GM18499 (cell line): ENCODE results near the gene UGT1A8.
"Not testable (repeated sequence)": the region's sequence is repeated elsewhere in the genome, so short reads cannot be mapped to it uniquely, and the experiment has no call there.

ENCODE experiments used
- ATAC-seq: cut with Tn5 transposase; IDR thresholded peaks from one replicate; pipeline ENCODE4 v1.9.1; 2021; ENCODE audit warnings: moderate number of reproducible peaks; ENCODE audit not compliant: insufficient read depth, unreplicated experiment

UGT1A8 gene

DNA sequence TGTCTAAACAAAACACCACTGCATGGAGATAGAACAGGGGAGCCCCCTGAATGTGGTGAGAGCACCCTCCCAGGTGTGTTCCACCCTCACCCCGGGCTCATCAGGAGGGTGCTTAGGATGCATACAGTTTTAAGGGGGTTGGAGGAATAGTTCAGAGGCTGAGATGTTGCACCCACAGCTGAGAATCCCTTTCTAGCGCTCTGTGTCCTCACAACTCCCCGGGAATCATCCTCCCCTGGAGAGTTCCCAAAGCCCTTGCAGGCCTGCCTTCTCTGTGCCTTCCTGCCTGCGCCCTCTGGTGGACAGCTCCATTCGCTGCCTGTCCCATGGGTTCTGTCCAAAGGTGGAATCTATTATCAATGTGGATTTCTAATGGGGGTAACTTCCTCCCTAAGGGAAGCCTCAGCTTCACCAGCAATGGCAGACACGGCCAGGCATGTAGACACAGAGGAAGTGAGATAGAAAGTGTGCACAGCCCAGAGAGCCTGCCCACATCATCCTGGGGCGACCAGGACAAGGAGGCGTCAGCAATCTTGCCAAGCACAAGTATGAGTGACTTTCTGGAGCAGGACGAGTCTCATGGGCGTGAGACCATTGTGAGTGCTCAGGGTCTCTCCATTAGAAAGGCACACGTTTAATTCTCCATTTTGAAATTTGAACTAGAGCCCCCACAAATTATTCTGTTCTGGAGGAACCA lies 94.0 kb downstream of the UGT1A8 start:
- ATAC-seq = no peak

DNA sequence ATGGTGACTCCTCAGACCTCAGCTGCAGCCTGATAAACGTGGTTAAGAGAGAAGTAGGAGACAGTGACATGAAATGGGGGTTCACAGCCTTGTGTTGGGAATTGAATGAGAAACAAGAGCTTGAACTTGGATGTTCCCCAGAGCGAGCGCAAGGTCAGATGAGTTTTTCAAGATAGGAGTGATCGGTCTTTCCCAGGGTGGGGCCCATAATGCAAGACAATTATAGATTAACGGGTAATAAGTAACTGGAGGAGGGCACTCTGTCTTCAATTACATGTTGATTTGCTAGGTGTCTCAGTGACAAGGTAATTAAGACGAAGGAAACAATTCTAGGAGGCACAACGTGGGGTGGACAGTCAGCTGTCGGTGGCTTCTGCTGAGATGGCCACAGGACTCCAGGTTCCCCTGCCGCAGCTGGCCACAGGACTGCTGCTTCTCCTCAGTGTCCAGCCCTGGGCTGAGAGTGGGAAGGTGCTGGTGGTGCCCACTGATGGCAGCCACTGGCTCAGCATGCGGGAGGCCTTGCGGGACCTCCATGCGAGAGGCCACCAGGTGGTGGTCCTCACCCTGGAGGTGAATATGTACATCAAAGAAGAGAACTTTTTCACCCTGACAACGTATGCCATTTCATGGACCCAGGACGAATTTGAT lies 95.3 kb downstream of the UGT1A8 start, which contains the start of gene UGT1A5:
TSS of gene UGT1A5 (plus strand) at position 297 of the 651 bp plus-strand sequence. CDS start at position 382, 85 bp downstream.
- ATAC-seq = no peak

DNA sequence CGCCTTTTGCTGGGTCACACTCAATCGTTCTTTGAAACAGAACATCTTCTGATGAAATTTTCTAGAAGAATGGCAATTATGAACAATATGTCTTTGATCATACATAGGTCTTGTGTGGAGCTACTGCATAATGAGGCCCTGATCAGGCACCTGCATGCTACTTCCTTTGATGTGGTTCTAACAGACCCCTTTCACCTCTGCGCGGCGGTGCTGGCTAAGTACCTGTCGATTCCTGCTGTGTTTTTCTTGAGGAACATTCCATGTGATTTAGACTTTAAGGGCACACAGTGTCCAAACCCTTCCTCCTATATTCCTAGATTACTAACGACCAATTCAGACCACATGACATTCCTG lies 95.8 kb downstream of the UGT1A8 start:
- ATAC-seq = no peak

DNA sequence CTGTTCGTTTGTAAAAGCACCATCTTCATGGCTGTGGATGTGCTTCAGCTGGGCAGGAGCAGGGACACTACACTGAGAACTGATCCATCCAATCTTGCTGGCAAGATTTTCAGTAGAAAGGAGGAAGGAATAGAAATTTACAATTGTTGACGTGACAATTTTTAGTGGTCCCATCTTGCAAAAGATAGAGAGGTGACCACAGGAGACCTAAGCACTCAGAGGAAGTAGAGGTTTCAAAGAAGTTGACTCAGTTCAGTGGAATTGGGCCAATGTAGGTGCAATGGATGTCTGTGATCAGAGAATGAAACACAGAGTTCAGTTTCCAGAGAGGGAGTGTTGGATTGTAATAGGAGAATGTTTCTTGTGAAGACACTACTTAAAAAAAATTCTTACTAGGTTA lies 96.7 kb downstream of the UGT1A8 start:
- ATAC-seq = no peak

DNA sequence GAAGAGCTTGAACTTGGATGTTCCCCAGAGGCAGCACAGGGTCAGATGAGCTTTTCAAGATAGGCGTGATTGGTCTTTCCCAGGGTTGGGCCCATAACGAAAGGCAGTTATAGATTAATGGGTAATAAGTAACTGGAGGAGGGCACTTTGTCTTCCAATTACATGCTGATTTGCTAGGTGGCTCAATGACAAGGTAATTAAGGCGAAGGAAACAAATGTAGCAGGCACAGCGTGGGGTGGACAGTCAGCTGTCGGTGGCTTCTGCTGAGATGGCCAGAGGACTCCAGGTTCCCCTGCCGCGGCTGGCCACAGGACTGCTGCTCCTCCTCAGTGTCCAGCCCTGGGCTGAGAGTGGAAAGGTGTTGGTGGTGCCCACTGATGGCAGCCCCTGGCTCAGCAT lies 101.1 kb downstream of the UGT1A8 start, which contains the start of gene UGT1A4:
TSS of gene UGT1A4 (plus strand) at position 185 of the 400 bp plus-strand sequence. CDS start at position 270, 85 bp downstream.
- ATAC-seq = no peak

DNA sequence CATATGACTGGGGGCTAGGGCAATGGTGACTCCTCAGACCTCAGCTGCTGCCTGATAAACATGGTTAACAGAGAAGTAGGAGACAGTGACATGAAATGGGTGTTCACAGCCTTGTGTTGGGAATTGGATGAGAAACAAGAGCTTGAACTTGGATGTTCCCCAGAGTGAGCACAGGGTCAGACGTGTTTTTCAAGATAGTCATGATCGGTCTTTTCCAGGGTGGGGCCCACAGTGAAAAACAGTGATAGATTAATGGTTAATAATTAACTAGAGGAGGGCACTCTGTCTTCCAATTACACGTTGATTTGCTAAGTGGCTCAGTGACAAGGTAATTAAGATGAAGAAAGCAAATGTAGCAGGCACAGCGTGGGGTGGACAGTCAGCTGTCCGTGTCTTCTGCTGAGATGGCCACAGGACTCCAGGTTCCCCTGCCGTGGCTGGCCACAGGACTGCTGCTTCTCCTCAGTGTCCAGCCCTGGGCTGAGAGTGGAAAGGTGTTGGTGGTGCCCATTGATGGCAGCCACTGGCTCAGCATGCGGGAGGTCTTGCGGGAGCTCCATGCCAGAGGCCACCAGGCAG lies 111.4 kb downstream of the UGT1A8 start, which contains the start of gene UGT1A3:
TSS of gene UGT1A3 (plus strand) at position 320 of the 579 bp plus-strand sequence. CDS start at position 405, 85 bp downstream.
- ATAC-seq = no peak

DNA sequence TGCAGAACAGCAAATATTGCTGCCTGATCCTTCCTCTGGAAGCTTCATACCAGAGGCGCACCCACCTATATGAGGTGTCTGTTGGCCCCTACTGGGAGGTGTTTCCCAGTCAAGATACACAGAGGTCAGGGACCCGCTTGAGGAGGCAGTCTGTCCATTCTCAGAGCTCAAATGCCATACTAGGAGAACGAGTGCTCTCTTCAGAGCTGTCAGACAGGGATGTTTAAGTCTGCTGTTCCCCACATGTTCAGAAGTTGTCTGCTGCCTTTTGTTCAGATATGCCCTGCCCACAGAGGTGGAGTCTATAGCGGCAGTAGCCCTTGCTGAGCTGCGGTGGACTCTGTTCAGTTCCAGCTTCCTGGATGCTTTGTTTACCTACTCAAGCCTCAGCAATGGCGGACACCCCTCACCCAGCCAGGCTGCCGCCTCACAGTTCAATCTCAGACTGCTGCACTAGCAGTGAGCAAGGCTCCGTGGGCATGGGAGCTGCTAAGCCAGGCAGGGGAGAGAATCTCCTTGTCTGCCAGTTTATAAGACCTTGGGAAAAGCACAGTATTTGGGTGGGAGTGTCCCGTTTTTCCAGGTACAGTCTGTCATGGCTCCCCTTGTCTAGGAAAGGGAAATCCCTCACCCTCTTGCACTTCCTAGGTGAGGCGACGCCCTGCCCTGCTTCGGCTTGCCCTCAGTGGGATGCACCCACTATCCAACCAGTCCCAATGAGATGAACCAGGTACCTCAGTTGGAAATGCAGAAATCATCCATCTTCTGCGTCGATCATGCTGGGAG lies 119.6 kb downstream of the UGT1A8 start:
- not testable (repeated sequence) for ATAC-seq

DNA sequence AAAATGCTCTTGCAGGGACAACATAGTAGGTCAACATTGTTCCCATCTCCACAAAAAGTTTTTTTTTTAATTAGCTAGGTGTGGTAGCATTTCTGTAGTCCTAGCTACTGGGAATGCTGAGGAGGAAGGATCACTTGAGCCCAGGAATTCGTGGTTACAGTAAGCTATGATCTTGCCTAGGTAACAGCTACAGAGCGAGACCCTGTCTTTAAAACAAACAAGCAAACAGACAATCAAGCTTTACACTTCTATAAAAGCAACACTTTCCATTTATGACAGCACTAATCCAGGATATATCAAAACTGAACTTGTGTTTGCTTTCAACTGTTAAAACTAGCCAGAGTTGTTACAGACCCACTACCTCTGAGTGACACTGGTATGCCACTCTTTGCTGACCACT lies 123.4 kb downstream of the UGT1A8 start:
- ATAC-seq = no peak

DNA sequence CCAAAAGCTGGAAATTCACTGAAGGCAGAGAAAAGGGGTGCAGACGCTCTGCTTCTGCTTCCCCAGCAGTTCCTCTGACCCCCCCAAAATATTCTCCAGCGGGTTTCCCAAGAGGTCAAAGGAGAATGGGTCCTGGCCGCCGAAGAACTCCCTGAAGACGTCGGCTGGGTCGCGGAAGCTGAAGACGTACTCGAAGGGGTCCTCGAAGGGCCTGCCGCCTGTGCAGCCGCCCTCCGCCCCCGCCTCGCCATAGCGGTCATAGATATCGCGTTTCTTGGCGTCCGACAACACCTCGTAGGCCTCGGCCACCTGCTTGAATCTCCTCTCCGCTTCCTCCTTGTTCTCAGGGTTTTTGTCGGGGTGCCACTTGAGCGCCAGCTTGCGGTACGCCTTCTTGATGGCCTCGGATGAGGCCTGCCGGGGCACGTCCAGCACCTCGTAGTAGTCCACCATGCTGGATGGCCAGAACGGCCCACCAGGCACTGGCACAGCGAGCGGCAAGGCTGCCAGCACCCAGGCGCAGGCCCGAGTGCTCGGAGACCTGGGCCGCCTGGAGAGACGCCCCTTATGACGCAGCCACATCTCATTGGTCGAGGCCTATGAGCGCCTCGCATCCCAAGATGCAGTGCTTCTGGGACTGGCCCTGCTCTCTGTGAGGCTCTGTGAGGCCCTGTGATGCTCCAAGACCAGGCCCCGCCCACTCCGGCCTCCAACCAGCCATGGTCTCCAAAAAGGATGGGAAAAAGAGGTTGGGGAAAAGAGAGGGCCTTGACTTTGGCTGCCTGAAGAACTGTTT lies 126.2 kb downstream of the UGT1A8 start:
- no peak for ATAC-seq

DNA sequence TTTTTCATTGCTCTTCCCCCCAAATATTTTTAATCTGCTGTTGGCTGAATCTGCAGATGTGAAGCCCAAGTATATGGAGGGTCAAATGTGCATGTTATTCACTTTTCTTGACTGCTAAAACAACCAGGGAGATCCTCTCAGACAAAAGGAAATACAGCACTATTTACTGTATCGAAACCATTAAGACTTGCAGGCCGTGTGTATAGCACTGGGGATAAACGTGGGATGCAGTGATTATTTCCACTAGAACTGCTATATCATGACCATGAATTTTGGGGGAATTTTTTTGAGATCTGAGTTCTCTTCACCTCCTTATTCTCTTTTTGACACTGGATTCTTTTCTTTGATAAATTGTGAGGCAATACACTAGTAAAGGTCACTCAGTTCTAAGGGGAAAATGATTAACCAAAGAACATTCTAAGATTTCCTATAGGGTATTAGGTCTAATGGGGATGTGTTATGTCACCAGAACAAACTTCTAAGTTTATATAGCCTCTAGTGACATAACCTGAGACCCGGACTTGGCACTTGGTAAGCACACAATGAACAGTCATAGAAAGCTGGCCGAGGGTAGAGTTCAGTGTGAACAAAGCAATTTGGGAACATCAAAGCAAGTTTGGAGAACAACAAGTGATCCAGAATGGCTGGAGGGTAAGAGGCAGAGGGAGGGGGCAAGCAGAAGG lies 127.8 kb downstream of the UGT1A8 start:
- ATAC-seq = no peak

DNA sequence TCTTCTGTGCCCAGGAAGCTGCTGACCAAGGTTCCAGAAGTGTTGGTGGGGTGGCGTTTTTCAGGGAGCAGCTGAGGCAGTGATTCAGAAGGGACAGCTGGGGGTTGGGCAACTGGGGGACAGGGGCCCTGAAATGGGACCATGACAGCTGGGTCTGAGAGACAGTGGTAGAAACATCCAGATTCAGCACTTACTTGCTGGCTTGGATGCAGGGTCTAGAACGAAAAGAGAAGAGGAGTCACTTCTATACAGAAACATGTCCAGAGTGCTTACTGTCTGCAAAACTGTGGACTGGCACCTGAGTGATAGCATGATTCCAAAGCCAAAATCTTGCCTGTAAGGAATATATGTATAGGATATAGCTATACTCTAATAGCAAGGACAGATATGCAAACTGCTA lies 128.4 kb downstream of the UGT1A8 start:
- not testable (repeated sequence) for ATAC-seq

DNA sequence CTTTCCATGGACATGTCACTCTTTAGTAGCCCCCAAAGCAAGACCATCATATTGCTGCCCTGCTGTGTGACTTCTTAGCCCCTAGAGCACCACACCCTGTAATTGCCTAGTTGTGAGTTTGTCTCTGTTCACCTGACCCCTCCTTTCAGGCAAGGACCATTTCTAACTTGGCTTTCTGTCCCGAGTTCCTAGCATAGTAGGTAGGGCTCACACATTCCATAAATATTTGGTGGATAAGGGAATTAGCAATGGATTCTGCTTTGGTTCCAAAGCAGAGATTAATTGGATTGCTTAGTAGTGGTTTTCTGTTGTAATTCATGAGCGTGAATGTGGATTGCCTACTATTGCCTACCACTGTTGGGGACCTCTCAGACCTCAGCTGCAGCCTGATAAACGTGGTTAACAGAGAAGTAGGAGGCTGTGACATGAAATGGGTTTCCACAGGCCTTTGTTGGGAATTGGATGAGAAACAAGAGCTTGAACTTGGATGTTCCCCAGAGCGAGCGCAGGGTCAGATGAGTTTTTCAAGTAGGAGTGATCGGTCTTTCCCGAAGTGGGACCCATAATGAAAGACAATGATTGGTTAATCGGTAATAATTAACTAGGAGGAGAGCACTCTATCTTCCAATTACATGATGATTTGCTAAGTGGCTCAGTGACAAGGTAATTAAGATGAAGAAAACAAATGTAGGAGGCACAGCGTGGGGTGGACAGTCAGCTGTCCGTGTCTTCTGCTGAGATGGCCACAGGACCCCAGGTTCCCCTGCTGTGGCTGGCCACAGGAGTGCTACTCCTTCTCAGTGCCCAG lies 129.2 kb downstream of the UGT1A8 start:
- no peak for ATAC-seq

DNA sequence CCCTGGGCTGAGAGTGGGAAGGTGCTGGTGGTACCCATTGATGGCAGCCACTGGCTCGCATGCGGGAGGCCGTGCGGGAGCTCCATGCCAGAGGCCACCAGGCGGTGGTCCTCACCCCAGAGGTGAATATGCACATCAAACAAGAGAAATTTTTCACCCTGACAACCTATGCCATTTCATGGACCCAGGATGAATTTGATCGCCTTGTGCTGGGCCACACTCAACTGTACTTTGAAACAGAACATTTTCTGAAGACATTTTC lies 129.8 kb downstream of the UGT1A8 start:
- ATAC-seq = no peak

DNA sequence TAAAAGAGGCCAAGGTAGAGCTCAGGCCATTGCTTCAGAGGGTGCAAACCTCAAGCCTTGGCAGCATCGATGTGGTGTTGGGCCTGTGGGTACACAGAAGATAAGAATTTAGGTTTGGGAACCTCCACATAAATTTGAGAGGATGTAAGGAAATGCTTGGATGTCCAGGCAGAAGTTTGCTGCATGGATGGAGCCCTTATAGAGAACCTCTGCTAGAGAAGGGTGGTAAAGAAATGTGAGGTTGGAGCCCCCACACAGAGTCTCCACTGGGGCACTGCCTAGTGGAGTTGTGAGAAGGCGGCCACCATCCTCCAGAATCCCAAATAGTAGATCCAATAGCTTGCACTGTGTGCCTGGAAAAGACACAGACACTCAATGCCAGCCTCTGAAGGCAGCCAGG lies 133.3 kb downstream of the UGT1A8 start:
- ATAC-seq = not testable (repeated sequence)

DNA sequence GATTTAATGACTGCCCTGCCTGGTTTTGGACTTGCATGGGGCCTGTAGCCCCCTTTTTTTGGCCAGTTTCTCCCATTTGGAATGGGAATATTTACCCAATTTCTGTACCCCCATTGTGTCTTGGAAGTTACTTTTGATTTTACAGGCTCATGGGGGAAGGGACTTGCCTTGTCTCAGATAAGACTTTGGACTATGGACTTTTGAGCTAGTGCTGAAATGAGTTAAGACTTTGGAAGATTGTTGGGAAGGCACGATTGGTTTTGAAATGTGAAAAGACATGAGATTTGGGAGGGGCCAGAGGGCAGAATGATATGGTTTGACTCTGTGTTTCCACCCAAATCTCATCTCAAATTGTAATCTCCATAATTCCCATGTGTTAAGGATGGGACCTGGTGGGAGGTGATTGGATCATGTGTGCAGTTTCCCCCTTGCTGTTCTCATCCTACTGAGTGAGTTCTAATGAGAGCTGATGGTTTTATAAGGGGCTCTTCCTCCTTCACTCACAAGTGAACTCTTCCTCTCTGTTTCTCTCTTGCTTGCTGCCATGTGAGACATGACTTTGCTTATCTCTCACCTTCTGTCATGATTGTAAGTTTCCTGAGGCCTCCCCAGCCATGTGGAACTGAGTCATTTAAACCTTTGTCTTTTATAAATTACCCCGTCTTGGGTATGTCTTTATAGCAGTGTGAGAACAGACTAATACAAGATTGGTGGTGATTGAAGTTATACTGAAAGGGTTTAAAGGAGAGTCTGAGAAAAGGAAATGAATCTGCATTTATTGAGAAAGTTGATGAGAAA lies 134.0 kb downstream of the UGT1A8 start:
- not testable (repeated sequence) for ATAC-seq

DNA sequence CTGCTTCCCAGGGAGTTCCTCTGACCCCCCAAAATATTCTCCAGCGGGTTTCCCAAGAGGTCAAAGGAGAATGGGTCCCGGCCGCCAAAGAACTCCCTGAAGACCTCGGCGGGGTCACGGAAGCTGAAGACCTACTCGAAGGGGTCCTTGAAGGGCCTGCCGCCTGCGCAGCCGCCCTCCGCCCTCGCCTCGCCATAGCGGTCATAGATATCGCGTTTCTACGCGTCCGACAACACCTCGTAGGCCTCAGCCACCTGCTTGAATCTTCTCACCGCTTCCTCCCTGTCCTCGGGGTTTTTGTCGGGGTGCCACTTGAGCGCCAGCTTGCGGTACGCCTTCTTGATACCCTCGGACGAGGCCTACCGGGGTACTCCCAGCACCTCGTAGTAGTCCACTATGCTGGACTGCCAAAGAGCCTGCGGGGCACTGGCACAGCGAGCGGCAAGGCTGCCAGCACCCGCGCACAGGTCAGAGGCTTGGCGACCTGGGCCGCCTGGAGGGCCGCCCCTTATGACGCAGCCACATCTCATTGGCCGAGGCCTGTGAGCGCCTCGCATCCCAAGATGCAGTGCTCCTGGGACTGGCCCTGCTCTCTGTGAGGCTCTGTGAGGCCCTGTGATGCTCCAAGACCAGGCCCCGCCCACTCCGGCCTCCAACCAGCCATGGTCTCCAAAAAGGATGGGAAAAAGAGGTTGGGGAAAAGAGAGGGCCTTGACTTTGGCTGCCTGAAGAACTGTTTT lies 137.6 kb downstream of the UGT1A8 start:
- ATAC-seq = no peak

DNA sequence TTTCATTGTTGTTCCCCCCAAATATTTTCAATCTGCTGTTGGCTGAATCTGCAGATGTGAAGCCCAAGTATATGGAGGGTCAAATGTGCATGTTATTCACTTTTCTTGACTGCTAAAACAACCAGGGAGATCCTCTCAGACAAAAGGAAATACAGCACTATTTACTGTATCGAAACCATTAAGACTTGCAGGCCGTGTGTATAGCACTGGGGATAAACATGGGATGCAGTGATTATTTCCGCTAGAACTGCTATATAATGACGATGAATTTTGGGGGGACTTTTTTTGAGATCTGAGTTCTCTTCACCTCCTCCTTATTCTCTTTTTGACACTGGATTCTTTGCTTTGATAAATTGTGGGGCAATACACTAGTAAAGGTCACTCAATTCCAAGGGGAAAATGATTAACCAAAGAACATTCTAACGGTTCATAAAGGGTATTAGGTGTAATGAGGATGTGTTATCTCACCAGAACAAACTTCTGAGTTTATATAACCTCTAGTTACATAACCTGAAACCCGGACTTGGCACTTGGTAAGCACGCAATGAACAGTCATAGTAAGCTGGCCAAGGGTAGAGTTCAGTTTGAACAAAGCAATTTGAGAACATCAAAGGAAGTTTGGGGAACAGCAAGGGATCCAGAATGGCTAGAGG lies 139.1 kb downstream of the UGT1A8 start:
- no peak for ATAC-seq
